GM19025 (cell line): ENCODE results near the gene VGLL3.

ENCODE experiments used
- ATAC-seq: cut with Tn5 transposase; IDR thresholded peaks from one replicate; pipeline ENCODE4 v1.9.1; 2021; ENCODE audit warnings: mild to moderate bottlenecking, low read depth, moderate library complexity; ENCODE audit not compliant: unreplicated experiment

Gene VGLL3

DNA sequence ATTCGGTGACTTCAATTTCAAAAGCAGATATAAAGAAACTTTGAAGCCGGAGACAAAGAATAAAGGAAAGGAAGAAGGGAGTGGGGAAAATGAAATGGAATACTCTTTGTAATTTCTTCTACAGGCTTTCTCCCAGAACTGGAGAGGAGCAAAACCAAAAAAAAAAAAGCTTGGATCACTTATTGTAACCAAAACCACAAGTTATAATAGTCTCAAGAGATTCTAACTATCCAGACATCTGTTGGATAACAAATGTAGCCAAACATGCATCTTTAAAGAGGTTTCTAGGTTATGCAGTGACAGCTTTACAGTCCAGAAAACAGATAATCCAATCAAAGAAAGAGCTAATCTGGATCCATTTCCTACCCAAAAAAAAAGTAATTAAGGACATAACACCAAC is 36.2 kb downstream of the VGLL3 start:
- no peak for ATAC-seq

DNA sequence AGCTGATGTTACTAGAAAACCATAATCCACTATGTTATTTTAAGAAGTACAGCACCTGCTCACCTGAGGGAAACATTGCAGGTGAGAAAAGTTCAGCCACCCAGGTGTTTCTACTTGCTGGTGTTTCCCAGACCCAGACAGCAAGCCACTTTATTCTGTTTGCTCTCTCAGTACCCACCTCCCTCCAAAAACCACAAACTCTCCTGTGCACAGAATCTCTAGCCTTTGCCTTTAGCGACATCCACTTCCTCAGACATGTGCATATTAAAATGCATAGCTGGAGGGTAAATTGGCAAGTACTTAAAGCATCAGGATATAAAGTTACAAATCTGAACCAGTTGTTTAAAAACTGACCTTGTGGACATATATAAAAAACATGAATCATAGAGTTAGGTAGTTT is 36.7 kb downstream of the VGLL3 start:
- no peak for ATAC-seq

DNA sequence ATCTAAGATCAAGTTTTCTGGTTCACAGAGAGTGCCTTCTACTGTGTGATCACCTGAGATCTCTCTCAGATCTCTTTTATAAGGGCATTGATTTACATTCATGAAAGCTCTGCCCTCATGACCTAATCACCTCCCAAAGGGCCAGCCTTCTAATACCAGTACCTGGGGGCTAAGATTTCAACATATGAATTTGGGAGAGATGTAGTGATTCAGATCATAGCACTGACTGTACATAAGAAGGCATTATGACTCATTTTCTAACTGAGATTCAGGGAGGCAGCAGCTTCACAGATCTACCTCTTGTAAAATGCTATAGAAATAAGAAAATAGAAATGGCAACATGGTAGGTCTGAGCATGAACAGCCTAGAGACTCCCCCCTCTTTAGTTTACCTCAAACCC is 39.6 kb downstream of the VGLL3 start:
- no peak for ATAC-seq

DNA sequence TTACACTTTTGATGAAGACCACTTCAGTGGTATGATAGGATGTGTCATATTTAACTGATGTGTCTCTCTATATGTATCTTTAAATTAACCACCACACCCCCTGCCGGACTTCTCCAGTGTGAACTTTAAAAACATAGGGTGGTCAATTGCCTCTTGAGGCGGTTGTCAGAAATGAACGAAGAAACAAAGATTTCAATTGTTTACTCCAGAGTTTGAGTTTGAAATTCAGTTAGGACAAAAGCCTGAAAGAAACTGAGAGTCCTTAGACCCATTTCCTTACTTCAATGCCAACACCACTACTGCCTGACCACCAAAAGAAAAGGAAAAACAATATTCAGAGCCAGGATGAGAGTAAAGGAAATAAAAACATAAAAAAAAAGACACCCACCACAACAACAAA is 40.2 kb downstream of the VGLL3 start:
- no peak for ATAC-seq

DNA sequence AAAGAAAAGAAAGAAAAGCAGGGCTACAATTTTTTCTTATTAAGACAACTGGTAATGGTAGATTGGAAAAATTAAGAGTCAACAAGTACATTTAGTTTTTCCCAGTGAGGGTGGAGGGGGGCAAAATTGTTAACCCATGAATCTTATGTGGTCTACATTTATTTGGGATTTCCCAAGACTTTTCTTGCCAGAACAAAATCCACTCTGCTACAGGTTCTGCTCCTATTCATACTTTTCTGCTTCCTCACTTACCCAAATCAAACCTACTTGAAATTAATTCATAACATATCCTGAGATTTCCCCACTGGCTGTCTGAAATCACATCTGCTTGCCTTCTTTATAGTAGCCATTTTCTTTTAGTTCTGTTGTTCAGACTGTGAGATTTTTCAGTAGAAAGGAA is 41.1 kb downstream of the VGLL3 start:
- ATAC-seq, result no peak

DNA sequence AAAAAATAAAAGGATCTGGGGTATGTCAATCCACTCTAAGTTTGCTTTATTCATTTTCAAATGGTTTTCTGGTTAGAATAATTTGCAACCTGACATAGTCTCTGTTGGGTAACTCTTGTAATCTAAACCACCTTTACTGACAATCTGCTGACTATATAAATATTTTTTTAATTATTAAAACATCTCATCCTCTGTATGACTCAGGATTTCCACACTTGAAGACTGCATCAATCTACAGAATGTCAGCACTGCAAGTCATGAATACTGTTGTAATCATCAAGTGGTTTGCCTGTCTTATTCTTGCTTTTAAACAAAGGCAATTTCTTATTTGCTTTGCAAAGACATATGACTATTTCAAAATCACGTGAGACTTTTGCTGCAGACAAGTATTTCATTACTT is 42.1 kb downstream of the VGLL3 start:
- ATAC-seq, result no peak

DNA sequence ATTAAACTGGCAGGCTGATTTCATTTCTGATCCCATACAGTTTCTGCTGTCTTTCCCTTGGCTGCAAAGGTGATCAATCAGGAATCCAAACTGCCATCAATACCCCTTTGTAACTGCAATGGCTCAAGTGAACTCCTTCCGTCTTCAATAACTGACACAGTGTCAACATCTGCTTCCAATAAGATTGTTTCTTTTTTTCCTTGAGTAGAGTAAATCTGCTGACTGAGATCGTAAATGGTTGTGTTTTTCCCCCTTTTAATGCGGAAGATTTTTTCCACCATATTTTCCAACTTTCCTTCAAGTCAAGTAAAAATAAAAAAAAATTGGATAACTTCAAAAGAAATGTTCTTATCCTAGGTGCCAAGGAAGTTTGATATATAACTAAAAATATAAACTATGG is 48.7 kb downstream of the VGLL3 start:
- ATAC-seq, result no peak

DNA sequence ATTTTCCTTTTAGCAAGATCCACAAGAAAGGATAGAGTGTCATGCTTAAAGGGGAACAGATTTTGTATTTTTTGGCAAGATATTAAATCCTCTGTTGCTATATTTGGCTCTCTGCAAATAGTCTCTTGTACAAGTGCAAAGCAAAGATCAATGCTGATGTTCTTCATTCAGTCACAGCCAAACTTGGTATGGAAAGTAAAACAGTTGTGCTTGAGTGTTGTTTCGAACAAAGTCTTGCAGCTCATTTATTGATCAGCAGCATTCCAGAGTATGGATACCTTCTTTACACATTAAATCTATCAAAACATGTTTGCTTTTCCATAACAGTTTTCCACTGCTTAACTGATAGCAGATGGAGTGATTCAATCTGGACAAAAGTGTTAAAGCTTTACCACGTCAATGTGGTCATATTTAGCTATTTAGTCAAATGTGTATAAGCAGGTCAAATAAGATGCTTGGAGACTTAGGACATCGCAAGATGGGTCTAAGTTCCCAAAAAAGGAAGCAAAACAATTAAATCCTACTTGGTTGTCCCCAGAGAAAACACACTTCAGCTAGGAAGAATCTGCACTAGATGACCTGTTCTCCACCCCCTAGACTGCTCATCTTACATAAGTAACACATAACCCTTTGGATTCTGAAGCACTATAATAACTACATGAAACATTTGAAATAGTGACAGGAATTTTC is 52.4 kb downstream of the VGLL3 start:
- ATAC-seq, result no peak

DNA sequence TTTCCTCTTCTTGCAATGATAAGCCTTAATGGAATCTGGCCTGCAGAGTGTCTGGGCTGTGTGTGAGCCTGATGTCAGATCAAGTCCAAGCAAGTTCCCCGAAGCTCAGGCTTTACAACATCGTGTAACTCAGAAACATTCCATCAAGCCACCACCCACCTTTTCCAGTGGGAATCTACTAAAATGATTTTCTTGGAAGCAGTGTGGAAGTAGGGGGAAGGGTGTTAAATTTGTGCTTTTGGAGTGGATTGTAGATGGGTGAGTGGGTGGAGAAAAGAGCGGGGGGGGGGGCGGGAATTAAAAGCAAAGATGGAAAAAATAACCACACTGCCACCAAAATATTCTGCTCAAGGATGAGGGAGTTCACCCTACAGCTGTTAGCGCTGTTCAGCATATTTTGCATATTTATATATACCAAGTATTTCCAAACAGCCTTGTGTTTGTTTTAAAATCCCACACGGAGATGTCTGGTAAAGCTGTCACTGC is 53.6 kb downstream of the VGLL3 start:
- ATAC-seq, result no peak

DNA sequence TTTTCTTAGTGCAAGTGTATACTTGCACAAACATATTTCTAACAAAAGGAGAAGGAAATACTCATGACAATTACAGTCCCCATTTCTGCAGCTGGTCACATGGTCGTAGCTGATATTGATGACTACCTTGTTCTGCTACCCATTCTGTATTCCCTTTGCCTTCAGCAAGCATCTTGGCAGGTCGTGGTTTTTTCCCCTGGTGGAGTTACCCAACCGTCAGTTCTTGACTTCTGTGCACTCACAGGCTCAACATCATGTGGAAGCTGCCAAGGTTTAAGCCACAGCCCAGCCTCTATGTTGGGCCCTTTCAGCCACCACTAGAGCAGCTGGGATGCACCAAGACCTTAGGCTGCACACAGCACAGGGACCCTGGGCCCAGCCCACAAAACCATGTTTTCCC is 56.1 kb downstream of the VGLL3 start:
- ATAC-seq, result no peak

DNA sequence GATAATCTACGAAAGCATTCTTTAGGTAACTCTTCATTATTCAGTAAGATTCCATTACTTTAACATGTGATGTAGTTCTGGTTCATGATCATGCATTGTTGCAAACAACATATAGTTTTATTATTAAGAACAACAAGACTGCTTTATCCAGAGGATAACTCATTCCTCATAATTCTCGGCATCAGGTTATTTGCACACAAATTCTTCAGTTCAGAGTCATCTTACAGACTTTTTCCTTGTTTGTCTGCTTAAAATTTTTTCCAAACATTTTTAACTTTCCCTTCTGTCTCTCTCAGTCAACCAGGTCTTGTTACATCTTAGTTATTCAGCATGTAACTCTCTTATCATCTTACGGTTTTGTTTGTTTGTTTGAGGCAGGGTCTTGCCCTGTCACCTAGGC is 60.1 kb downstream of the VGLL3 start:
- no peak for ATAC-seq

DNA sequence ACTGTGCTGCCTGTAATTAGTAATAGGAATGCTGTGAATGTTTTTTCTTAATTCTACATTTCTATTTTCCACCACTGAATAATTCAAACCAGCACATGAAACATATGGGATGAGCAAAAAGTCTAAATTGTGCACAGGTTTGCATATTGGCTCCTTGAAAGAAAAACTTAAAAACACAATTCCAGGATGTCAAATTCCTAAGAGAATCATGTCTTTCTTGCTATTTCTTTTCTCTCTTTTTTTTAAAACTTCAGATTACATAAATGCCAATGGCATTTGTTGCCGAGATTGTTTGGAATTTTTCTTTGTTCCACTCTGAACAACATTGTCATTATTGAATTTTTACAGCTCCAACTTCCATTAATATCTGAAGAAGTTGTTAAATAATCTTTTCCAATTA is 60.8 kb downstream of the VGLL3 start:
- ATAC-seq, result no peak

DNA sequence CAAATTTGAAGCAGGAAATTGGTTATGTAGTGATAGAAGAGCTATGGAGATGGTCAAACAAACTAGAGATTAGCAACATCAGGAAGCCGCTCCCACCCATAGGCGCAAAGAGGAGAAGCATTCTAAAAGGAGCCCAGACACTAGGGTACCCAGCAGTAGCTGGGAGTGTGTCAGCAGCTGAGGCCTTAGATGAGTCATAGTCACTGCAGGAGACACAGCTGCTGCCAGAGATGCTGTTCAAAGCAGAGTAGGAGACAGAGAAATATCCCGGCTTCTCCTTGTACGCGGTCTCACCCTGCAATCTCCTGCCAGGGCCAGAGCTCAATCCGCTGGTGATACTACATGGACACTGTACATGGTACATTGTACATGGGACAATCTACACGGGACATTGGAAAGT is 61.9 kb downstream of the VGLL3 start:
- ATAC-seq, result no peak

DNA sequence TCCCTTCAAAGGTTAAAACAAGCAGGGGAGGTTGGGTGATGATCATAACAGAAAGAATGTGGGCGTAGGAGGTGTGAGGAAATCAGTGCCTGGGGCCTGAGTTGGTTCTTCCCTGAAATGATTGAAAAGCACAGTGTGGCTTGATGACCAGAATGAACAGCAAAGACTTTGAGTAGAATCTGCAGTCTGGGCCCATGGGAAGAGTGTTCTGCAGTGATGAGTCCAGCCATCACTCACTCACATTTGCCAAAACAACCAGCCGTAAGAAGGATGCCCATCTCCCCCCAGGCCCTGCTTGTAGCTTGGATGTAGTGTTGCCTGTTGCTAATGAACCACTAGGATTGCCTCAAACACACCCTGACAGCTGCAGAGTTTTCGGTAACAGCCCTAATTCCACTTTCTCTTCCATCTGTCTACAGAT is 67.9 kb downstream of the VGLL3 start:
- no peak for ATAC-seq

DNA sequence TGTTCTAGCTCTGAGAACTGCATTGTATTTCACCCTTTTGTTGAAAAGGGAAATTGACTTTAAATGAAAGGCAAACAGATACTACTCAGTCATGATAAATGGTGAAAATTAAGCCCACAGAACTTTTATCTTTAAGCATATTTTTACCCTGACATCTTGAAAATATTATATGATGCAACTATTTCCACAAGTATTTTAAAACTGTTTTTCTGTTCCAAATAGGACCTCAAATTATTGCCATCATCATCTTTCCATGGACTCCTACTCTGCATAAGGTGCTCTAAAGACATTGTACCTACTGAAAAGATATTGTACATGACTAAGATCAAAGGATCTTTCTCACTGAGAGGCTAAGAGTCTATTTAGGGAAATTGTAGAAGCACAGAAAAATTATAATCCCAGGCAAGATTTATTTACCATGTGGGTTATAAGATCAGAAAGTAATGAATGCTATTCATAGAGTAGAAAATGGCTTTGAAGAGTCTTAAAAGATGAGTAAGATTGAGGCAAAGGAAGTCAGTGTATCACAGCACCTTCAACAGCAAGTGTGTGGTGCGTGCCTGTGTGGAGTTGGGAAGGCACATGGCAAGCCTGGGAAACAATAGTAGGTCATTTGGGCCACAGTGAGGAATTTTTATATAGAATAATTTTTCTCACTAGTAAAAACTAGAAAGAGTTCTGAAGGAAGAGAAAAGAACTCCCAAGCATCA is 68.8 kb downstream of the VGLL3 start:
- ATAC-seq, result no peak

DNA sequence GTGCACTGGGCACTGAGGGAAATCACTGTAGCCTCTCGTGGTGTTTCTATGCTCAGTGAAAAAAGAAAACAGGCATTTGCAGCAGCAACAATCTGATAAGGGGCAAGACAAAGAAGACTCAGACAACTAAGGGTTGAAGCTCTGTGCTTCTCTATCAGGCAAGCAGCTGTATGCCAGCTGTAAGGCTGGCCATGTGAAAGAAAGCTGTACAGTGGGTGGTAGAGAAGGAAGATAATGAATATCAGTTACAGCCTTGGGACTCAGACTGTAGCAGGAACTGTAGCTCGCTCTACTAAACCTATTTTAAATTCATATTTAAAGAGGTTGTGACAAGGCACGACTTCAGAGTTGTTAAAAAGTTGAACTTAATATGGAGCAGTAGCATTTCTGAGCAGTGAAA is 76.3 kb downstream of the VGLL3 start:
- no peak for ATAC-seq

DNA sequence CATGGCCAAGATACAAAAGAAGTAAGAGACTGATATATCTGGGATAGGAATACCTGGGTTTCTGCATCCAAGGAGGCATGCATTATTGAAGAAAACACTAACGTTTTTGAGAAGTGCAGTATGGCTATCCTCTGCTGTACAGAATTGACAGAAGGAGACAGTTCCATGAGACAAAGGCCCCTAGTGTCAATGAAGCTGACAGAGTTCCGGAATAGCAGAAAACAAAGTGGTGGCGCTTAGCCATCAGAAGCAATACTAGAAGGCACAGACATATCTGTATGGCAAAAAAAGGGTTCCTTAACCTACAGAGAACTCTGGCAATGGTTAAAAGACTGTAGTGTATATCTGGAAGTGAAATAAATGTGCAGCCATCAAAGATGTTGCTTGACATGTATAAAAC is 77.8 kb downstream of the VGLL3 start:
- ATAC-seq, result no peak

DNA sequence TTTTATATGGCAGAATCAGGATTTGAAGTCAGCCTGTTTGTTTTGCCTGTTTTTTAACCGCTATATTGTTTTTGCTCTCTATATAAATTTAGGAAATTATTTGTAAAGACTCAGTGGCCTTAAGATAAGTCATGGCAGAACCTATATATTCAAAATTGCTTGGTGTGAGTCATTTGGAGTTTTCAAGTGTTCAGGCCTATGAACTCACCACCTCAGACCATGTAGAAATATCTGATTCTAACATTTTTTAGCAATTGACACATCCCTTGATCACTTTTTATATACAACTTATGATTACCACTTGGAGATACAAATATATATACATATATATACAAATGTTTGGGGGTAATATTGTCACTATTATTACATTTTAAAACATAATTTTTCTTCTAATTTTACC is 95.7 kb downstream of the VGLL3 start:
- ATAC-seq, result no peak

DNA sequence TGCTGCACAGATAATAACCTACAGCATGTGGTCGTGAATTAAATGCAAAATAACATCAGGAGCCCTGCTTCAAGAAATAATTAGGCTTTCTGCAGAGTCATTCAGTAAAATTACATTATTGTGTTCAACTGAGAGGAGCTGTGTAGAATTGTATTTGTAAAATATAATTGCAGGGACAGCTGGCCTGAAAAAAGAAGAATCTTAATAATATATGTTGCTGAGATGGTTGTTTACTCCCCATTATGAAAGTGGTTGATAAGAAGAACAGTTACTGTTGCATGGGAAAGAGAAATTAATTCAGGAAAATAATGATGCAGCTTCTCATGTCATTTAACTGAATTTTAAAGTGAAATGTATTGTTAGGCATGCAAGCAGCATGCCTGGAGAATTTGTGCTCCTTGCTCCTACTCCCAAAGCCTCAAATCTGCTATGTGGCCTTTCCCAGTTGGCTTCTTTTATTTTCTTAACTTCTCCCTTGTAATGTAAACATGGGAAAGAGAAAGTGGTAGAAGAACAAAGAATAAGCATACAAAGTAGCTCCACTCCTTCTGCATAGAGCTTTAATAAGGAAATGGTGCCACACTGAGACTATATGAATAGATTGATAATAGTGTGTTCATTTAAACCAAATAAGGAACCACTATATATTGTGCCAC is 100.1 kb downstream of the VGLL3 start:
- ATAC-seq, result no peak
